ENCODE data around the gene NHERF1.

Gene NHERF1

DNA sequence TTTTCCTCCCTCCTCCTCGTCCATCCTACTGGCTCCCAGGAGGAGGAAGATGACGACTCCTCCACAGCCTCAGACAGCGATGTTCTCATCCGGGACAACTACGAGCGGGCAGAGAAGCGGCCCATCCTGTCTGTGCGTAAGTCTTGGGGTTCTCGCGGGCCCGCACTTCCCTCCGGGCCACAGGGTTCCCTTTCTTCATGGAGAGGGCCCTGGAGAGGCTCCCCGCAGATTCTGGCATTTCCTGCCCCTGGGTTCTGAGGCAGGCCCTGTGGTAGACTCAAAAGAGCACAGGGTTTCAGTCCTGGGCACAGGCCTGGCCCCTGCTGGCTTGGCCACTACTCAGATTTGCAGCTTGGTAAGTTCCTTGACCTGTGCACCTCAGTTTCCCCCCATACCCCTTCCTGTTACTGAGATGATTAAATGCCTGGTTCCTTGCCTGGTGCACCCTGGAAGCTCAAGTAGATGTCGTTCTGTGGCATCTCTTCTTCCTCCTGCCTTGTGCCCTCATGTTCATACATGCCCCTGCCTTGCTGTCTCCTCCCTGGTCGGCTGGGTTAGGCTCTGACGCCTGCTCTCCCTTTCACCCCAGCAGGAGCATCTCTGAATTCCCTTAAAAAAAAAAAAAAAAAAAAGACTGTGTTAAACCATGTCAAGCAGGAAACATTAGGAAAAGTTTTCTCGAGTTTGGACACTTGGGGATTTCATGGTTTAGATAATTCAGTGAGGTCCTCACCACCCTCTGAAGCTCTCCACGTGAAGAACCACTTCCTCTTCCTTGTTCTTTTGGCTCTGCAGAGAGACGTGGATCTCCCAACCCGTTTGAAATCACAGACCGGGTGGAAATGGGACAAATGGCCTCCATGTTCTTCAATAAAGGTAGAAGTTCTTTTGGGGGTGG is 42.0 kb downstream of the NHERF1 start:
- no peak for DNase-seq

DNA sequence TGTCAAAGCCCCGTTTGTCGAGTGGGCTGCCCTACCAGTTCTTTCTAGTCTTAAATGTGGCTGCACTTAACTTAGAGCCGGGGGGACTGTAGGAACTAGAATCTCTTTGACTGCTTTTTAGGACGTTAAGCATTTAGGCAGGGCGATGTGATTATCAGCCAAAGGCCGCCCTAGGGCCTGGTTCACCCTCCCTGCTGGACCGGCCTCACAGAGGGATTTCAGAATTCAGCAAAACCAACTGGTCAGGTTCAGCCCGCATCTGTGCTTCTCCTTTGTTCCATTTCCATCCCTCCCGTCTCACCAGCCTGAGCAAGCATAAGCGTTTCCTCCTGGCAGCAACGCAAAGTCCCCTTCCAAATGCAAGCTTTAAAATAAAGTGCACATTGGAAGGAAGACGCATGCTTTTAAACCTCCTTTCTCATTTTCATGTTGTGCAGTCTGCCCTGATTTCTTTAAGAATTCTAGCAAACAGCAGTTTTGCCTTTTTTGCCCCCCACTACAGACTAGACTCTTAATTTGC is 44.2 kb downstream of the NHERF1 start:
- DNase-seq, result no peak

DNA sequence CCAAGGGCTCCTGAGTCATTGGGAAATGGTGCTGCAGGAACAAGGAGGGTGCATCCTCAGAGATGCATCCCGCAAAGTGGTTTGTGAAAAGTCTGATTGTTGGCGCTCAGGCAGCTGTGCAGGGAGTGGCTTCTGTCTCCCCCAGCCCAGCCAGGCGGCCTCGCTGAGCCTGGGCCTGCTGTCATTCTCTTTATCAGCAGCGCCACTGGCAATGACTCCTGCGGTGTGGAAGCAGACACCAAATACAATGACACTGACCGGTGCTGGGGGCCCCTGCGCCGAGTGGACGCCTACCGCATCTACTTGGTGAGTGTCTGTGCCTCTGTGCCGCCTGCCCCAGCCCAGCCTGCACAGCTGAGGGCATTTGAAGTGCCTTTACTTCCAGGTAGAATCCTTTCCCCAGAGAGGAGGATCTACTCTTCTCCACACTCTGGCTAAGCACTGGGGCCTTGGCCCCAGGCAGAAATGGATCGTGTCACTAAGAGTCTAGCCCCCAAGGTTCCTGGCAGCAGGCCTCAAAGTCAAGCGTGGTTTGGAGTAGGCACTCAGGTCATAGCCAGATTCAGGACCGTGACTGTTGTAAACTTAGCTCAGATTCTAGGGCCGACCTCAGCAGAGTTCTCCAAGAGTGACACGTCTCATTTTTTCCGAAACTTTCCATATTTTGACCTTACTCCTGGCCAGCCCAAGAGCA is 47.0 kb downstream of the NHERF1 start:
- no peak for DNase-seq

DNA sequence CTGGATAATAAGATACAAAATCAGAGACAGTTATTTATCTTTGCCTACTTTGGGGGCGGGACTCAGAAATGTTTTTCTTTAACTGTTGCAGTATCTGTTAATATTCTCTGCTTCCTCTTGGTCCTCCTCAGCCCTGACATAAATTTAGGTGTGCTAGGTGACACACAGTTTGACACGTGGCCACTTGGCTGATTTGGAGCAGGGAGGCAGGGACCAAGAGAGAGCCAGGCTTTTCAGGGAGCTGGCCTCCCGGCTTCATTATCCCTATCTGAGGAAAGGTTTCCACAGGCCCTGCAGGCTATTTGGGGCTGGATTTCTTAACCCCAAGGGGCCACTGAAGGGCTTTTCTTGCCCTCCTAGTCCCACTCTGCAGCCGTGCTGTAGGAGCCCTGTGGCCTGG is 47.8 kb downstream of the NHERF1 start:
- no peak for DNase-seq

DNA sequence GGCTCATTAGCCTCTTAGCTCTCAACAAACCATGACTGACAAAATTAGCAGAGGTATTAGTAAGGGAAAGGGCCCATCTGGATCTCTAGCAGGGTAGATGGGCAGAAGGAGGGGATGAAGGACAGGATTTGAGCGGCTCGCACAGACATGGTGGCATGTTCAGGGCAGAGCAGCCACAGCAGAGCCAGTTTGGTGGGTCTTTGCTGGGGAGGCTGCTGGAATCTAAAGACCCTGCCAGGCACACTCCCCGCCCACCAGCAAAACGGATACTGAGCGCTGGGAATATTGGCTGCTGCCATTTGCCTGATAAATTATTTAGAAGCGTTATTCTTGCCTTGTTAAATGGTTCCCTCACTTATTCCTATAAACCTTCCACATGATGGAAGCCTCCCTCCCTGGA is 48.4 kb downstream of the NHERF1 start:
- DNase-seq, result no peak

DNA sequence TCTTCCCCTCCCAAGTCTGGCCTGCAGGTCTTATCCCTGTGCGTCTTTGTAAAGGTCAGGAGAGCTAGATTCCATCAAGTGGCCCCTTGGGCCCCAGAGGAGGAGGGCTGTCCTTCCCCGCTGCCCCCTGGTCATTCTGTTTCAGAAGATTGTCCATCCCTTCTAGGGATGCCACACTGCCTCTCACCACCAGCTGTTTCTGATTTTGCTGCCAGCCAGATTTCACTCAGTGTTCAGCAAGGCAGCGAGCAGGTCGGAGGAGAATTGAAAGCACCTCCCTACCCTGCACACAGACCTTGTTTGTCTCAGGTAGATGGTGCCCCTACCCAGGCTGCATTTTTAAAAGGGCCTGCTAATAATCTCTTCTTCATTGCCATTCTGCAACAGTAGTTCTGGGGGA is 49.4 kb downstream of the NHERF1 start:
- DNase-seq, result no peak

DNA sequence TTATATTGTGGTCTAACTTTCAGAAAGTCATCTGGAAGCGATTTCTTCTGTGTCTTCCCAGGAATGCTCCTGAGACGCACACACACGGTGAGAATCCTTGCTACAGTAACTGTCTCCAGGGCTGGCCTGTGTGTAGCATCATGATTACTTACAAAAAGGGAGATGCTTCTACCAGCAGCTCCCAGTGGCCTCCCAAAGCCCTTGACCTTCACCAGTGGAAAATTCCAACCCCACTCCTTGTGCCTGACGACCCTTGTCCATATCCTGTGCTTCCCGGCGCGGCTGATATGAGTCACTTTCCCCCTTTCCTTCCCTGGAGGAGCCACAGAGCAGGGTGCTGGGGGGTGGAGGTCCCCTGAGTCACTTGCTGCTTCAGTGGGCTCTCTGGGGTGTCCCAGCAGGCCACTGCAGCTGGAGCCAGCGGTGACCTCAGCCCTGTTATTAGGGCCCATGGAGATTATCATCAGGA is 49.8 kb downstream of the NHERF1 start:
- no peak for DNase-seq

DNA sequence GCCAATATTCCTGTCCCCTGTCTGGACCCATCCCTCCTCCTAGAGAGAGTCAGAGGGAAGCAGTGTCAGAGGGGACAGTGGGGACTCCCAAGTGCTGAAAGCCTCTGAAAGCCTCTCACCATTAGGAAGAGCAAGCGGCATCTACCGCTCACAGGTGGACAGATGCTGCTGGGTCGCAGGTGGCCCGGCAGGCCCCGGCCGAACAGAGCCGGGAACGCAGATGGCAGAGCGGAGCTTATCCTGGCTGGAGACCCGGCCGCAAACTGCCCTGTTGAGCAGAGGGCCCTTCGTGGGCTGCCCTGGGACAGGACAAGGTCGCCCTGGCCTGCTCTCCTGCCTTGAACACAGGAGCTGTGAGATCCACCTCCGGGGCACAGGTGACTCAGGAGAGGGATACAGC is 50.7 kb downstream of the NHERF1 start:
- DNase-seq, result no peak

DNA sequence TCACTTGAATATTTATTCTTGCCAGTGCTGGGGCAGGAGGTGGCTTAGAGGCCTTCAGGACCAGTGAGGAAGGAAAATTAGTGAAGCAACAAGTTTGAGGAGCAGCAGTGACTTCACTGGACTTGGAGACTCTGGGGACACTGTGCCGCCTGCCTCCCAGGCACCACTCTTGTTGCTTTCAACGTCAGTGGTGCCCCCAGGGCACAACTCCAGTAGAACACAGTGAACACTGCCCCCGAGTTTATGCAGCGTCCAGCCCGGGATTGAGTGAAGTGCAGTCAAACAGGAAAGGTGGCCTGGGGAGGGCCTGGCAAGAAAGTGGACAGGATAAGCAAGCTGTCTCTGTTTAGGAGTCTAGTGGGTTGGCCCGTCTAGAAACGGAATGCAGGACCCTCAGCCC is 52.1 kb downstream of the NHERF1 start:
- no peak for DNase-seq

DNA sequence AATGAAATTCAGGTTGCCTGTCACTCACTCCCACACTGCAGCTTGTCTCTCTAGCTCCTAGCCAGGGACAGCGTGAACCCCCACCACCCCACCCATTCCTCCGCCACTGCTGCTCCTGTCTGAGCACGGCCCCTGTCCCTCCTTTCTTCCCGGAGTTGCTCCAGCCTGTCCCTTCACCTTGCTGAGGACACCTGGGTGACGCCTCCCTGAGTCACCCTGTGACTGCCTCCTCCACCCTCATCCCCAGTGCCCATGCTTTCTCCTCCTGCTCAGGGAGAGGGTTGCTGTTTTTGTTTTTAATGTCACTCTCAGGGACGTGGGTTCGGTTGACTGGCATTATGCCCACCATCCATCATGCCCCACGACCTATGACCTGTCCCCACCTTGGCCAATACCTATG is 53.5 kb downstream of the NHERF1 start:
- DNase-seq, result no peak

DNA sequence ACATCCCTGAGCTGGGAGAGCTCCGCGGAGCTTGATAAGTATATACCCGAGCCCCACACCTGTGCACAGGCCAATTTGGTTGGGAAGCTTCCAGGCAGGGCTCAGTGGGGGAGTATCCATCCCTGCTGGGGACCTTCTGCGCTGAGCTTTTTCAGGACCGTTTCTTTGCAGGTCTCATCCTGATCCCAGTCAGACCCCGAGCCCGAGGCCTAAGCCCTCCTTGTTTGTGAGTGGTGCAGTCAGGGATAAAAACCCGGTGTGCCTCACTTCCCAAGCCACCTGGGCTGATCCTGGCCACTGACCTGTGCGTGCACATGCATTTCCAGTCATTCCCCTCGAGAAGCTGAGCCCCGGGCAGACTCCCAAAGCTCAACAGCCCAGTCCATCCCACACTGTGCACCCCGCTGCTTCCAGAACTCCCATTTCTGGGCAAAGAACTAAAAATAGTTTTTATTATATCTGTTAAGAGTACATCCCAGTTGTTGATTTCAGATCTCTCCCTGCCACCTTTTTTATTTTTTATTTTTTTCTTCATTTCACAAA is 55.0 kb downstream of the NHERF1 start:
- DNase-seq, result no peak

DNA sequence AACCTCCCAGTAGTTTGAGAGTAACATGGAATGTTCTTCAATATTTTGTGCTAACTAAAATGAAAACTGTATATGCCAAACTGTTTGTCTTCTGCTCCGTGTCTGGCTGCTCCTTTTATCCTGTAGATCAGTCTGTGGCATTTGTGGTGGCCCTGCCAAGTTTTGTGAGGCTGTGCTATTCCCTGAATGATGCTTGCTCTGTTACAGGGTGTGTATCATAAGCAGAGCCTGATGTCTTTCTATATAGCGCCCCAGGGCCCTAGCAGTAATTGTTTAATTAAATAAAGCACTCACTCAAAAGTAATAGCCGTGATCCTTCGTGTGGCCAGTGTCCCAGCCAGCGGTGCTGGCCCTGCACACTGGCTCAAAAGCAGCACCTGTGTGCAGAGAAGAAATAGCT is 55.5 kb downstream of the NHERF1 start:
- DNase-seq, result no peak

DNA sequence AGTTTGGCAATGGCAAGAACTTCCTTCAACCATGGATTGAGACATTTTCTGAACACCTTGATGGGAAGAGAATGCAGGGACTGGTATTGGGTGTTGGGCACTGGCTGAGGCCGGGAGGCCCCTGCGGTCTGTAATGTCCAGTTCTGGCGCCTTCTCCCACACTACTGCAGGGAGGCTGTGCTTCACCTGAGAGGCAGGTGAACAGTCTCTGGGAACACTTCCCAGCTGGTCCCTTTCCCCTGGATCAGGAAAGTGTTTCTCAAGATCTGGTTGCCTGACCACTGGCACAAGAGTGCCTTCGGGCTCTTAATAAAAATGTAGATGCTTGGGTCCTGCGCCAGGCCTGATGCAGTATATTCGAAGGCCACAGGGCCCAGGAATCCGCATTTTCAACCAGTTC is 56.3 kb downstream of the NHERF1 start:
- no peak for DNase-seq

DNA sequence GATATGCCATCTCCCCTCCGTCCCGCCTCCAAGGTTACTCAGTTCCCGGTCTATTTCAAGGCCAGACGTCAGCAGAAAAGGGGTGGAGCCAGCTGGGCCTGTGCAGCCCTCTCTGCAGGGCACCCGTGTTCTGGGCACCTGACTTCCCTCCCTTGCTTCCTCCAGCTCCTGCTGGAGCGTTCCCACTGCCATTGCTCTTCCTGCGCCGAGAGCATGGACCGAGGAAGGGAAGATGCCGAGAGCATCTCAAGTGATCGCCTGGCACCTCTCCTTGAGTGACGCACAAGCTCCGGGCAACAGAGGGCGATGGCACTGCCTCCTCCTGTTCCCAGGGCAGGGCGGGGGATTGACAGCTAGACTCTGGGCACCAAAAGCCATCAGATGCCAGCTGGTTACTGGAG is 57.2 kb downstream of the NHERF1 start:
- DNase-seq, result no peak

DNA sequence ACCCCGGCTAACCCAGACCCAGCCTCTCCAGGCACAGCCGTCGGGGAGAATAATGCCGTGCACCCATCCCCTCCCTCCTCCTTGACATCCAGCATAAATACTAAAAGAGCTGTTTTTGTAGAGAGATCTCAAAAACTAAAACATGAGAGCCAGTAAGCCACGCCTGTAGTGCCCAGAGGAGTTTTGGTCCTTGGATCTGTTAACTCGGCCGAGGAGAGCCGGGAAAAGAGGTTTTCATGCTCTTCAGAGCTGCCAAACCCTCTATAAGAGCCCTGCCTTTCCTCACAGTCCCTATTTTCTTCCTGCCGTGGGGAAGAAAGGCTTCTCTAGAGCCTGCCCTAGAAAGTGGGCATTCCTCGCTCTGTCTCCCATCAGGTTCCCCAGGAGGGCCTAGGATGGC is 57.9 kb downstream of the NHERF1 start:
- DNase-seq, result no peak

DNA sequence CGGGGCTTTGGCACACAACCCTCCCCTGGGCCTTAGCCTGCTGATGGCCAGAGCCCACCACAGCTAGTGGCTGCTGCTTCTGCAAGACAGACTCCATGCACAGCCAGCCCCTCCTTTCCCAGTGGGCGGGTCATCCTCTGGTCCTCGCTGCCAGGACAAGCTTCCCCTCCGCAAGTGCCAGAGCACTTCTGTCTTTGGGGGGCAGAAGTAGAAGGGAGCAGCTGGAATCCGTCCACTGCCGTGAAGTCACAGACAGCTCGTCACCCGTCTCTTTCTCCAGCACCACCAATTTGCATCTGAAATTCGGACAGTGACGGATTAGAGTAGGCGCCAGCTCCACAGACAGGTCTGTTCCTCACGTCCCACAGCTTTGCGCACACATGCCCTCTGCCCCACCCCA is 59.0 kb downstream of the NHERF1 start:
- DNase-seq, result no peak

DNA sequence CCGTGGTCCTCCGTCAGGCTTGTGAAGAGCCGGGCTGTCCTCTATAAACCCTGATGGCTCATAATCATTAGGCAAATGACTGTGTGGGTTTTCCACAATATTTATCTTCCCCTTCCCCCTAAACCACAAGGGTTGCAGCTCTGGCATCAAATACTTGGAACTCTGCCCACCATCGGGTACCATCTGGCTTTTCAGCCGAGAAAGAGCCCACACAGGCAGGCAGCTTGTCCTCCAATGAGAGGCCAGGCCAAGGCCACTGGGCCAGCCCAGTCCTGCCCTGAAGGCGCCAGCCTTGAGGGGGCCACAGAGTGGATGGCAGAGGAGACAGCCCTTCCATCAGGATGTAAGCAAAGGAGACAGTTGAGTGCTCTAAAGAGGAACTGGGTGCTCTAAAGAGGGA is 59.5 kb downstream of the NHERF1 start:
- no peak for DNase-seq

DNA sequence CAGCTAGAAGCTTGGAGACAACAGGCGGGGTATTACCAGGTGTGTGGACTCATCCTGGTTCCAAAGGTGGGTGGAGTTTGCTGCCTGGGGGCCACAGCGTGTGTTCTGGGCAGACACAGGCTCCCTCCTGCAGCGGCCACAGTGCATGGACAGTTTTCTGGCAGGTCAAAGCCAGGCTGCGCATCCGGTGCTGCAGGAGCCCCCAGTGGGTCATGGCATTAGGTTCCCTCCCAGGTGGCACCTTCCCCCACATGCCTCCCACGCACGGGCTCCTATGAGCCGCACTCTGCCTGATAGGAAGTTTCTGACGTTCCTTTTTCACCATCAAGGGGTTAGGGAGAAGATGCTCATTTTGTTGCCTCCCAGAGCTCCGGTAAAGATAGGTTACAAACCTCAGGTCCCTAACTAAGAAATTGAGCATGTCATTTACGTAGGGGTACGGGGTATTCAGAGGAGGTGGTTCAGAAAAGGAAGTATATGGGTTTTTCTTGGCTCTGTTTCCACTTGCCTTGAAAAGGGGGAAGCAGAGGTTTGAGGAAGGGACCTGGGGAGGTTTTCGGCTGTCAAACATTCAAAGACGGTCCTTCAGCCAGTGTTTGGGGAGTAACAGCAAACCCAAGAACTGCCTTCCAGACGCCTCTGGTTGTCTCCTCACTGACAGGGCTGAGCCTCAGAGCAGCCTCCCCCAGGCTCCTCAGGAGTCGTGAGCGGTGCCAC is 60.4 kb downstream of the NHERF1 start:
- no peak for DNase-seq

DNA sequence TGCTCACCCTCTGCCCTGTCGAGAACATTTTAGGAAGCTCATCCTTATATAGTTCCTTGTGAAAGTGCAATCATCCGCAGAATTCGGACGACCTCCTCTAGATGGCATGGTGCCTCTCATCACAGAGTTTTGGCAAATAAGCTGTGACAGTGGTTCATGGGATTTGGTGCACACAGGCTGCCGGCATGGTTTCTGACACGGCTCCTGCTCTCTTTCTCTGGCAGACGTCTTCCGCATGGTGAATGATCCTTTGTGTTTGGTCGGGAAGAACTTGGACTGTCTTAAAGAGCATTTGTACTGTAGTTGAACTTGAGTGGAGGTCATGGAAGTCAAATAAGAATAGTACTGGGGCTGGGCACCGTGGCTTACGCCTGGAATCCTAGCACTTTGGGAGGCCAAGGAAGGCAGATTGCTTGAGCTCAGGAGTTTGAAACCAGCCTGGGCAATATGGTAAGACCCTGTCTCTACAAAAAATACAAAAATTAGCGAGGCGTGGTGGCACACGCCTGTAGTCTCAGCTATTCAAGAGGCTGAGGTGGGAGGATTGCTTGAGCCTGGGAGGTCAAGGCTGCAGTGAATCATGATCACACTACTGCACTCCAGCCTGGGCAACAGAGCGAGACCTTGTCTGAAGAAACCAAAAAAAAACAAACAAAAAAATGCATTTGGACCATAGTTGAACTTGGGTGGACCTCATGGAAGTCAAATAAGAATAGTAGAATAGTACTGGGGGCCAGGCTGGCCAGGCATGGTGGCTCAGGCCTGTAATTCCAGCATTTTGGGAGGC is 62.5 kb downstream of the NHERF1 start:
- no peak for DNase-seq

DNA sequence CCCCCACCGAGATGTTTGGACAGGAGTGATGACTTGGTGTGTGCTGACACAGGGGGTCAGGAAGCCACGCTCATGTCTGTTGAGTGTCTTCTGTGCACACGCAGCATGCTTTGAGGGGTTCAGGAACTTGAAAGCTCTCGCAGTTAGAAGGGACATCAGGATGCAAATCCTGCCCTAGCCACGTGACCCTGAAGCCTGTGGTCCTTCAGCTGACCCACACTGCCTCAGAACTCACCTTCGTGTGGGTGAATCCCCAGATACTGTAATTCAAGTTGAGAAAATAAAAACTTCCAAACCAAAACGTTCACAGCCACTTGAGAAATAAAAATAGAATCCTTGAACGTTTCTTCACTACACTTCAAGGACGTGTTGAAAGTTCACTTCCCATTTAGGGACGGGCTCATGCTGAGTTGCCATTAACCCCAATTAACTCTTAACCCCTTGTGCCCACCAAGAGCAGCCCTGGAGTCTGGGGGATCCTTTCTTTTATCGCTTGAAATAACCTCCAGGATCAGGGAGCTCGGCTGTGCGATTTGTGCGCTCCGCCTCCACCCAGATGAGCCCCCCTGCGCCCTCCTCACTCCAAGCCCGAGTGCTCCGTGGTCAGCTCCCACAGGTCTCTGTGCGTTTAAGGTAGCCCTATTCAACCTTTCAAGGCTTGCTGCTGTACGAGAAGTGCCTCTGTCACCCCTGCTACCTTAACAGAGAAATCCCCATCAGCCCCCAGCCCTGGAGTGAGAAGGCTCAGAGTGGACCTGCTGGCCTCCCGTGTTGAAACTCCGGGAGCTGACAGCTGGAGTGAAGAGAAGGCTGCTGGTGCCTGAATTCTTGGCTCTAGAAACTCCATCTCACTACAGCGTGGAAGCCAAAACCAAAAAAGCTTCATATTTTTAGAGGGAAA is 63.9 kb downstream of the NHERF1 start:
- no peak for DNase-seq

DNA sequence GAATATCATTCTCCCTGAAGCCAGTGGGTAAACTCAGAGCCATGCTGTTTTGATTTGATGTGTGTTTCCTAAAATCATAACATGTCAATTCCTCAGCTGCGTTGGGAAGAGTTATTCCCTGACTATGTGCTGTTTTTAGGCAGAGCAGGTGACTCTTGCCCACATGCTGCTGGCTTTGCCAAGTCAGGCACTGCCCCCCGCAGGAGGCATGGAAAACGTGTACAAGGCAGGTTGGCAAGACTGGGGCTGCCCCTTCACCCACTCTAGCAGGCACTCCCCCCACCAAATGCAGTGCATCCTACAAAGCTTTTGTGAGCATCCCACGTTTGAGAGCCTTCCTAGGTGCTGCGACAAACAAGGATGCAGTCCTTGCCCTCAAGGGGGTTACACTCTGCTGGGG is 66.0 kb downstream of the NHERF1 start:
- DNase-seq, result no peak
